ENCODE results near the gene BTF3L4.
"Not testable (repeated sequence)": the region's sequence is repeated elsewhere in the genome, so short reads cannot be mapped to it uniquely, and the experiment has no call there.

Gene BTF3L4

DNA sequence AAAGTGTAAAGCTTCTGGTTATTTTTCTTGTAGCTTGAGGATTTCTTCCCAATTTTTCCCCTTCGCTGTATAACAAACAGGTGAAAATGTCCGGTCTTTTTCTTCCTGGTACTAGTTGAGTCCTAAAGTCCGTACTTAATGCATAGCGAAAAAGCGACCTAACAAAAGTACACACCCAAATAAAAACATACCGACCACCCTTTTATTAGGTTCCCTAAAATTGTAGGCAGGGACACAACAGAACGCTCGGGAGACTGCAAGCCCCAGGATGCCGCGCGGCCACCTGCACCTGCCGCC lies 281 bp upstream of the BTF3L4 start:
- DNase-seq = no peak

DNA sequence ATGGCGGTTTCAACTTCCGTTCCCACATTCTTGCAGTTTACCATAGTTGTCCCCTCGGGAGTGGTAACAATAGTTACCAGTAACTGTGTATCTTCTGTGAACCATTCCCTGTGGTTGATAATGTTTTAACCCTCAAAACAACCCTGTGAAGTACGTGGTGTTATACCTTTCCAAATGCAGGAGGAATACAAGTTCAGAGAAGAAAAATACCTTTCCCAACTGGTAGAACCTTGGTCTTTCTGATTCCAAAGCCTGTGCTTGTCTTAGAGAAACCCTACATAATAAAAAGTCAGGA lies 789 bp downstream of the BTF3L4 start:
- DNase-seq = peak in 1 of 2 donors; percentile 48

DNA sequence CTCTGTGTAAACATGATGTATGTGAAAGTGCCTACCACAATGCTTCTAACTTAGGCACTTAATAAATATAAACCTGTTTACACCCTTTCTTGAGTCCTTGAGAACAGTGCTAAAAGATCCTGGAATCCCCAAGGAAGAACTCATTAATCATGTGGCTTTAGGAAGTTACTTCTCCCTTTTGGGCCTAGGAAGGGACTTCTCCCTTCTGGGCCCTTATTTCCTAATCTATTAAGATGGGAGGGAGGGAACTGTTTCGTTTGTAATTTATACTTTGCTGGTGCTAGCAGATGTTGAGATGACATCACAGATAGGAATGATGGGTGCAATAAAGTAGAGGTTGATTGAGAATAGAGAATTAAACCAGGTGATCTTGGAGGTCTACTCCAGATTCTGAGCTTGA lies 1.2 kb downstream of the BTF3L4 start:
- no peak for DNase-seq

GRCh38 chr1:52057876-52058415 lies 1.9 kb downstream of the BTF3L4 start:
- no peak for DNase-seq

DNA sequence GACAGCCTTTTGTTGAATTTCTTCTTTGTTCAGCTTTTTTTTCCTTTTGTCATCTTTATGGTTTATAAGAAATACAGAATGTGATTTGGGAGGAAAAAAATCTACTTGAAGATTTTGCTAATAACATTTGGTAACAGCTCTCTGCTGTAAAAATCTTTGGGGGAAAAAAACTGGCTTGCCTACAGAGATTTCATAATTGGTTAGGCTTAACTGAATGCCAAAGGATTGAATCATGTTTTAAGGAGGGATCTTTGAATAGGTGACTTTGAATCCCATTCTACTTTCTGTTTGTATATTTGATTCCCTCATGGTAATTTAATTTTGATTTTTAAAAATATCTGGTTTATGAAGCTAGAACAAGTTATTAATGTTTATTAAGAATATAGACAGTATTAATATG lies 3.2 kb downstream of the BTF3L4 start:
- no peak for DNase-seq

GRCh38 chr1:52059888-52060287 lies 3.8 kb downstream of the BTF3L4 start:
- DNase-seq = no peak

GRCh38 chr1:52060822-52061221 lies 4.7 kb downstream of the BTF3L4 start:
- no peak for DNase-seq

DNA sequence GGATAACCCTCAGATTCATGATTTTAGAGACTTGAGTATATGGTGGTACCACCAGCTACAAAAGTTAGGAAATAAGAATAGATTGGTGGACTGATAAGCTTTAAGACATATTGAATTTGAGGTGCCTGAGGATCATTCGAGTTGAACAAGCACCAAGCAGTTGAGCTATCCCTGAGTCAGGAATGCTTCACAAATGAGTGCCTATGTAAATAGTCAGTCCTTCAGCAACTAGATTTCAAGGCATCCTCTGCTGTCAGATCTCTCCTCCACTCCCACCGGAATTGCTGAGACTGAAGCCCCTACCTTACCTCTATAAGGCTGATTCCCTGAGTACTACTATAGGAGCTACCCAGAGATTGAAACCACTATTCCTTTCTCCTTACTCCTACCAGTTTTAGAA lies 7.1 kb downstream of the BTF3L4 start:
- DNase-seq = no peak

- DNase-seq = no peak
Measured at GRCh38 chr1:52070704-52071103, 14.6 kb downstream of the BTF3L4 start.

- DNase-seq = no peak
Measured at GRCh38 chr1:52072291-52072690, 16.2 kb downstream of the BTF3L4 start.

DNA sequence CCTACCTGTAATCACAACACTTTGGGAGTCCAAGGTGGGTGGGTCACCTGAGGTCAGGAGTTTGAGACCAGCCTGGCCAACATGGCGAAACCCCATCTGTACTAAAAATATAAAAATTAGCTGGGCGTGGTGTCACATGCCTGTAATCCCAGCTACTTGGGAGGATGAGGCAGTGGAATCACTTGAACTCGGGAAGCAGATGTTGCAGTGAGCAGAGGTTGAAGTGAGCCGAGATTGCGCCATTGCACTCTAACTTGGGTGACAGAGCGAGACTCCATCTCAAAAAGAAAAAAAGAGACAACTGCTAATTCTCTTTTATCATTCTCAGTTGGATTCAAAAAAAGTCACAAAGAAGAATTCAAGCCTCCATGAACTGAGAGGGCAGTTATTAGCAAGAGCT lies 21.2 kb downstream of the BTF3L4 start:
- not testable (repeated sequence) for DNase-seq

- no peak for DNase-seq
Measured at GRCh38 chr1:52080014-52080415, 23.9 kb downstream of the BTF3L4 start.

DNA sequence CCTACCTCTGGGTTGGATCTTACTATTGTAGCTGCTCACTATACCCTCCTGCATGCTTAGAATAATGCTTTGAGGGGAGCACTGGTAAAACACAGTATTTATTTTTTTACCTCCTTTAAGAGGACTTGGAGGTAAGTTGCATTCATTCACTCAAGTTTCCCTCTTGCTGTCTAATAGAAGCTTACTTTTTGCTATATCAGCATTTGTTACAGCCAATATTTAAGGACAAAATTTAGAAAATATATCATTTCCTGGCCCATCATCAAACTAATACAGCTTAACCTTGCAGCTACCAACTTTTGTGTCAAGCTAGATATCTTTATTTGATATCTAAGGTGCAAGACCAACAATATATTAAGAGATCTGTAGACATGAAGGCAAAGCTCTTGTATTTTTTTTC lies 31.8 kb downstream of the BTF3L4 start:
- DNase-seq = not testable (repeated sequence)

GRCh38 chr1:52094300-52094699 lies 38.2 kb downstream of the BTF3L4 start:
- not testable (repeated sequence) for DNase-seq

- no peak for DNase-seq
Measured at GRCh38 chr1:52096216-52096615, 40.1 kb downstream of the BTF3L4 start.

- no peak for DNase-seq
Measured at GRCh38 chr1:52098139-52098871, 42.2 kb downstream of the BTF3L4 start.

DNA sequence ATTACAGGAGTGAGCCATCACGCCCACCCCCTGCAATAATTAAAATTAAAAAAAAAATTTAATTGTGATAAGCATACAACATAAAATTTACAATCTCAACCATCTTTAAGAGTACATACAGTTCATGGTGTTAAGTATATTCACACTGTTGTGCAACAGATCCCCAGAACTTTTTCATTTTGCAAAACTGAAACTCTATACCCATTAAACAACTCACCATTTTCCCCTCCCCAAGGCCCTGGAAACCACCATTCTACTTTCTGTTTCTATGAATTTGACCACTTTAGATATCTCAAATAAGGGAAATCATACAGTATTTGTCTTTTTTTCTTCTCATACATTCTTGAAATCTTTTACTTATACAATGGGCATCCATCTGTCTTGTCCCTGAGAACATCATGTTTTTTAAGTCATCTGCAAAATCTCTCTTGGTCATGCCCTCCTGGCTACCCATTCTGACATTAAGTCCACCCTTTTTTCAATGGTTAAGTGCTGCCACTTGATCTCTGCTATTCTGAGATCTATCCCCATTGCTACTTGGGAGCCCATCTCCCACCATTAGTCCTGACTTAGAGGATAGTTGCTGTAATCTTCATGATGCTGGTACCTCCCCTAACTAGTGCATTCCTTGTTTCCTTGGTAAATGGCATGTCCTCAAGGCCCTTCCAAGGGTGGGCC lies 46.4 kb downstream of the BTF3L4 start:
- DNase-seq = no peak

- no peak for DNase-seq
Measured at GRCh38 chr1:52111492-52111891, 55.4 kb downstream of the BTF3L4 start.

GRCh38 chr1:52112489-52112888 lies 56.4 kb downstream of the BTF3L4 start:
- no peak for DNase-seq

DNA sequence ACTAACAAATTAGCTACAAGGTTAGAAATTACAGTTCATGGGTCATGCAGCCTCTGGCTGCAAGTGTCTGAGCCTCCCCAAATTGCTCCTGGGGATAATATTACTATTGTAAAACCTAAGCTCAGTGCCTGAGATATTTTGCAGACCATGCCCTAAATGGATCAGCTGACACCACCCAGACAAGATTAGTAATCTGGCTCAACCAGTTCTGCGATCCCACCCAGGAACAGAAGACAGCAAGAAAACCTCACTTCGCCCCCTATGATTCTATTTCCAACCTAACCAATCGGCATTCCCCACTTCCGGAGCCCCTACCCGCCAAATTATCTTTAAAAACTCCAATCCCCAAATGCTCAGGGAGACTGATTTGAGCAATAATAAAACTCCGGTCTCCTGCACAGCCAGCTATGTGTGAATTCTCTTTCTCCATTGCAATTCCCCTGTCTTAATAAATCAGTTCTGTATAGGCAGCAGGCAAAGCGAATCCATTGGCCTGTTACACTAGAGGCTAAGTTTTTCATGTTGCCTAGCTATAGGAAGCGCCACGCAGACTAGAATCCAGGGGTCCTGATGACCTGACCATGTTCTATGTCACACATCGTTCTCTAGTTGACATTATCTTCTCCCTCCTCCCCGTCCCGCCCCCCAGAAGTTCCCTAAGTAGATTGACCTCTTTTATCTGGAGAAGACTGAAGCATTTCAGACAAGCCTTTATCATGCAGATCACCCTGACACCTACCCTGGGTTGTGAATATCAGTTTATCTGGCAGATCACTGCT lies 63.4 kb downstream of the BTF3L4 start:
- no peak for DNase-seq

- no peak for DNase-seq
Measured at GRCh38 chr1:52122384-52122783, 66.3 kb downstream of the BTF3L4 start.

DNA sequence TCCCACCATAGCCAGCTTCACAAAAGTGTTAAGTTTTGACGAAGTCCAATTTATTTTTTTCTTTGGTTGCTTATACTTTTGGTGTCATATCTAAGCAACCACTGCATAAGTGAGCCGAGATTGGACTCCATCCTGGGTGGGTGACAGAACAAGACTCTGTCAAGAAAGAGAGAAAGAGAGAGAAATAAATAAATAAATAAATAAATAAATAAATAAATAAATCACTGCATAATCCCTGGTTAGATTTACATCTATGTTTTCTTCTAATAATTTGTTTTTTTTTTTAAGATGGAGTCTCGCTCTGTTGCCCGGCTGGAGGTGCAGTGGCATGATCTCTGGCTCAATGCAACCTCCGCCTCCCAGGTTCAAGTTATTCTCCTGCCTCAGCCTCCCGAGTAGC lies 67.5 kb downstream of the BTF3L4 start:
- no peak for DNase-seq

GRCh38 chr1:52125736-52126359 lies 69.8 kb downstream of the BTF3L4 start:
- no peak for DNase-seq

Measured in CD4-positive, alpha-beta T cell treated with Interferon alpha-2 for 1 hour (primary cell).